Measurements from ENCODE around the gene BRD1. TPM values are rescaled to one million over a fixed set of nuclear protein-coding genes. Genes with fewer than 3 reads are reported as not detected.
A peak's percentile ranks its signal among the peaks of the same experiment; 100 is the strongest.

The BRD1 gene
- total RNA-seq, 4 donors from 2014 or later: 17.9 to 47.4 (median 37.9) TPM

DNA sequence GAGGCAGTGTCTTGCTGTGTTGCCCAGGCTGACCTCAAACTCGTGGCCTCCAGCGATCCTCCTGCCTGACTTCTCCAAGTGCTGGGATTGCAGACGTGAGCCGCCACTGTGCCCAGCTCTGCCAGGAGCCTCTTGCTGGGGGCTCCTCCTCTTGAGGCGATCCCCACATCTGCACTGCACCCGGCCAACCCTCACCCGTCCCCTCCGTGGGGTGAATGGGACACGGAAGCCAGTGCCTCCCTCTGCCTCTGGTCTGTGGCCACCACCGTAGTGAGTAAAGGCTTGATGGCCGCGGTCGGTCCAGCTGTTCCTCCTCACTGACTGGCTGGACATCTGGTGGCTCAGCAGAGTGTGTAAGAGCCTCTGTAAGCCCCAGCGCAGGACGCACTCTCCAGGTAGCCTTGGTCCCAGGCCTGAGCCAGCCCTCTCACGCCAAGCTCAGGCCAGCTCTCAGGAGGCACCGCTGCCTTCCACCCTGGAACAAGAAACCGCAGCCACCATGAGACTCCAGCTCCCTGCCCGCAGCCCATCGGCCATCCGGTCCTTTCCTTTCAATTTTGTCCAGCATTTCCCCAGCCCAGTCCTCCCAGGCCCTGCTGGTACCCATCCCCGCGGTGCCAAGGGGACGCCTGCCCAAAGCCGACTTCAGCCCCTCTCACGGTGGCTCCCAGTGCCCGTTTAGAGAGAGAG, 100.3 kb downstream of the BRD1 start:
- intact Hi-C loops (cut with DNase I; ENCODE audit: low total_unique reads): no loop called here
- no peak overlapping the region for H3K27ac ChIP-seq
- TF ChIP-seq, protein P1, sequence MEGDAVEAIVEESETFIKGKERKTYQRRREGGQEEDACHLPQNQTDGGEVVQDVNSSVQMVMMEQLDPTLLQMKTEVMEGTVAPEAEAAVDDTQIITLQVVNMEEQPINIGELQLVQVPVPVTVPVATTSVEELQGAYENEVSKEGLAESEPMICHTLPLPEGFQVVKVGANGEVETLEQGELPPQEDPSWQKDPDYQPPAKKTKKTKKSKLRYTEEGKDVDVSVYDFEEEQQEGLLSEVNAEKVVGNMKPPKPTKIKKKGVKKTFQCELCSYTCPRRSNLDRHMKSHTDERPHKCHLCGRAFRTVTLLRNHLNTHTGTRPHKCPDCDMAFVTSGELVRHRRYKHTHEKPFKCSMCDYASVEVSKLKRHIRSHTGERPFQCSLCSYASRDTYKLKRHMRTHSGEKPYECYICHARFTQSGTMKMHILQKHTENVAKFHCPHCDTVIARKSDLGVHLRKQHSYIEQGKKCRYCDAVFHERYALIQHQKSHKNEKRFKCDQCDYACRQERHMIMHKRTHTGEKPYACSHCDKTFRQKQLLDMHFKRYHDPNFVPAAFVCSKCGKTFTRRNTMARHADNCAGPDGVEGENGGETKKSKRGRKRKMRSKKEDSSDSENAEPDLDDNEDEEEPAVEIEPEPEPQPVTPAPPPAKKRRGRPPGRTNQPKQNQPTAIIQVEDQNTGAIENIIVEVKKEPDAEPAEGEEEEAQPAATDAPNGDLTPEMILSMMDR (IDR thresholded peaks at IDR 0.05): no peak
- TF ChIP-seq POLR2A (IDR thresholded peaks at IDR 0.05): no peak
- no peak for DNase-seq
- no peaks in the 10 kb centered on the region for H3K36me3 ChIP-seq
- H3K27me3 ChIP-seq: no peaks in the 10 kb centered on the region
- no peak overlapping the region for H3K4me3 ChIP-seq
- no peaks in the 10 kb centered on the region for H3K4me1 ChIP-seq
- H3K9me3 ChIP-seq: no peaks in the 10 kb centered on the region

DNA sequence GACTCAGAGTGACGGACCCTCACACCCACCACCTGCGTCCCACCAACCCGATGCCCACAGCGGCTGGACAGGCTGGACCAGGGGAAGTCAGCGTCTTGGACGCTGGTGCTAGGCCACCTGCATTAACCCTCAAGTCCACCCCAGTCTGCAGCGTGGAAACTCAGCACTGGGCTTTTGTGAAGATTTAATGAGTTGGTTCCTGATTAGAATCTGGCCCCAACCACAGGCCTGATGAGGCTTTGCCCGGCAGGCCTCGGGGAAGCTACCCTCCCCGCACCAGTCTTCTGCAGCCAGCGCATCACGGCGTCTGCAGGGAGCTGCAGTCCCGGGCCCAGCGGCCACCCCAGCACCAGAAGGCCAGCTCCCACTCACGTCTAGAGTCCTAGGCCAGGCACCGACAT, 101.0 kb downstream of the BRD1 start:
- Histone ChIP-seq H3K9me3 (no peaks in the 10 kb centered on the region), H3K4me1 (no peaks in the 10 kb centered on the region), H3K36me3 (no peaks in the 10 kb centered on the region), H3K27me3 (no peaks in the 10 kb centered on the region), H3K27ac (no peak overlapping the region), H3K4me3 (no peak overlapping the region)
- intact Hi-C loops (cut with DNase I; ENCODE audit: low total_unique reads): no loop called here
- DNase-seq: no peak
- no peak for TF ChIP-seq POLR2A (IDR thresholded peaks at IDR 0.05)
- TF ChIP-seq, protein P1 (IDR thresholded peaks at IDR 0.05): no peak

DNA sequence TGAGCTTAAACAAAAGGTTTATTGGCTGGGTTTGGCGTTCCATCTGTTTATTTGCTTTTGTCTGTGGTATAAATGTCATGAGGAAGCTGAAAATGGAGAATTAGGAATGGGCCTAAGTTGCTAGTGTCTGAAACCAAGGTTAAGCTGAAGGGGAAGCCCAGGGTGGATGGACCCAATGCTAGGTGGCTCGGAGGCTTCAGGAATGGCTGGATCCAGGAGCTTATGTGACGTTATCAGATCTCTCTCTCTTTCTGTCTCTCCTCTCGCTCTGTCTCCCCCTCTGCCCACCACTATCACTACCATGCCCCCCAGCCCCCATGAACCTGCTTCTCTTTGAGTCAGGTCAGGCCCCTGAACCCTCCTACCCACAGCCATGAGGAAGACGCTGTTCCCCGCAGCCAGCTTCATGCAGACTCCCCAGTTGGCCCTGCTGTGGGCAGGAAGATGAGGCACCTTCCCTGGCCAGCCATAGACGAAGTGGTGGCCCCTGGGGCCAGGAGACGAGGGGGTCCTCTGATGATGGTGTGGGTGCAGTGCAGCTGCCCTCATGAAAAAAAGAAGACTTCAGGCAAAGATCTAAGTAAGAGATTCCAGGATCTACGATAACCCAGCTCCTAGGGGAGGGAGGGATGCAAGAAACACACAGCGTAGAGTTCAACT, 101.5 kb downstream of the BRD1 start:
- DNase-seq: no peak
- H3K27ac ChIP-seq: no peak overlapping the region
- TF ChIP-seq, protein P1 (IDR thresholded peaks at IDR 0.05): no peak
- TF ChIP-seq POLR2A (IDR thresholded peaks at IDR 0.05): no peak
- H3K36me3 ChIP-seq: no peaks in the 10 kb centered on the region
- no peaks in the 10 kb centered on the region for H3K9me3 ChIP-seq
- no peaks in the 10 kb centered on the region for H3K27me3 ChIP-seq
- intact Hi-C loops (cut with DNase I; ENCODE audit: low total_unique reads): no loop called here
- no peak overlapping the region for H3K4me3 ChIP-seq
- no peaks in the 10 kb centered on the region for H3K4me1 ChIP-seq

DNA sequence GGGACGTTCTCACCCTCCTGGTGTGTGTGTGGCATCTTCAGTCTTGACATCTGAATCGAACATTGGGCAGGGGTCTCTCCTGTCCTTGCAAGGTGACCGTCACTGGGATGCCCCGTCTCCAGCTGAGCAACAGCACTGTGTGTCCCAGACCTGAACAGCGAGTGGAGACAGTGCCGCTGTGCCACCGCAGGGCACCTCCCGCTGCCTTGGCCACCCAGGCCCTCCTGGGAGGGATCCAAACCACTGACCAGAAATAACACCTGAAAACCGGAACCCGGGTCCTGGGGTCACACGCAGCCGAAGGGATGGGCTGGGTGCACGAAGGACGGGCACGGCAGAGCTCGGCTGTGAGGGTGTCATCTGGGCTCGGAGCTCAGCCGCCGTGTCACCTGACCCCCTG, 102.2 kb downstream of the BRD1 start:
- TF ChIP-seq POLR2A (IDR thresholded peaks at IDR 0.05): no peak
- TF ChIP-seq, protein P1 (IDR thresholded peaks at IDR 0.05): no peak
- intact Hi-C loops (cut with DNase I; ENCODE audit: low total_unique reads): no loop called here
- H3K9me3 ChIP-seq: no peaks in the 10 kb centered on the region
- no peak overlapping the region for H3K27ac ChIP-seq
- H3K4me1 ChIP-seq: no peaks in the 10 kb centered on the region
- H3K36me3 ChIP-seq: no peaks in the 10 kb centered on the region
- H3K4me3 ChIP-seq: no peak overlapping the region
- no peak for DNase-seq
- H3K27me3 ChIP-seq: no peaks in the 10 kb centered on the region

DNA sequence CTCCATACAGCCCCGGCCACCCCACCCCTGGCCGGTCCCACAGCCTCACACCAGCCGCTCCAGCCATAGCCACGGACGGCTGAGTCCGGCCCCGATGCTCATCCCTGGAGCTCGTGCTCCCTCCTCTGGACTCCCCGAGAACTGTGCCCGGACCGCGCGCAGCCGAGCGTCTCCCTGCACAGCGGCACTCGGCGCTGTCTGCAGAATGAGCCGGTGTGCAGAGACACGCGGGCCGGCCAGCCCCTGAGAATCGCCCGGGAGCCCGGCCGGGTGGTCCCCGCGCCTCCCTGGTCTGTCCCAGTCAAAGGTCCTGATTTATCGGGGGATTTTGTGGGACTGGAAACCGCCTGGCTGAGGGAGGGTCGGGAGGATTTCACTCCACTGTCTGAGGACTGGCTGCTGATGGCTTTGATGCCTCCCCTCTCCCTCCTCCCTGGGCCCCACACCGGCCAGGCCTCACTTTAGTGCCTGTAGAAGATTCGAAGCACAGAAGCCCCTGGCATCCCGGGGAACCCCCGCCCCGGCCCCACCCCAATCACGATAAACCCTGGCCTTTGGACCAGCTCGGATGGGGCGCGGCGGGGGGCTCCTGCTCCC, 102.7 kb downstream of the BRD1 start:
- intact Hi-C loops (cut with DNase I; ENCODE audit: low total_unique reads): no loop called here
- H3K27ac ChIP-seq: no peak overlapping the region
- H3K9me3 ChIP-seq: no peaks in the 10 kb centered on the region
- no peaks in the 10 kb centered on the region for H3K36me3 ChIP-seq
- no peak overlapping the region for H3K4me3 ChIP-seq
- no peaks in the 10 kb centered on the region for H3K4me1 ChIP-seq
- TF ChIP-seq, protein P1 (IDR thresholded peaks at IDR 0.05): peak; percentile 24 to 77 (median 36)
- TF ChIP-seq POLR2A (IDR thresholded peaks at IDR 0.05): peak in 1 of 2 donors; percentile 3
- H3K27me3 ChIP-seq: no peaks in the 10 kb centered on the region
- peak in 1 of 2 donors; percentile 25 for DNase-seq

Data from uterus (tissue), 4 donors.